COLO829 (cell line): Measurements from ENCODE around the gene PATJ.
A peak's percentile ranks its signal among the peaks of the same experiment; 100 is the strongest.
"Not testable (repeated sequence)": the region's sequence is repeated elsewhere in the genome, so short reads cannot be mapped to it uniquely, and the experiment has no call there.

ENCODE experiments used
- DNase-seq: peaks from one replicate; pipeline ENCODE4 v3.0.0; 2012; ENCODE audit warnings: low spot score

Gene PATJ

DNA sequence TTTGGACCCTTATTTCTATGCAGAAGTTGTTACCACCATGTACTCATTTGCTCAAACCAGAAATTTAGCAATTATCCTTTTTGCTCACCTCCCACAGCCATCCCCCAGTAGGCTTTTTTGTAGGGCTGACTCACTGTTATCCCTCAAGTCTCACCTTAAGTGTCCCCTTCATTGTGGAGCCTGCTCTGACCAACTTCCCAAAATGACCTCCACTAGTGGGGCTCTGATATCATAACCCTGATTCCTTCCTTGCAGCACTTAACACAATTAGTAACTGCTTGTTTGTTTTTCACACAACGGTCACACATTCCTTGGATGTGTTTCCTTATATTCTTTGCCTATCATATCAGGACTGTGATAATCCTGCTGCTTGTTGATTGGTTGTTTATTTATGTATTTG, 76.7 kb downstream of the PATJ start:
- DNase-seq = no peak

DNA sequence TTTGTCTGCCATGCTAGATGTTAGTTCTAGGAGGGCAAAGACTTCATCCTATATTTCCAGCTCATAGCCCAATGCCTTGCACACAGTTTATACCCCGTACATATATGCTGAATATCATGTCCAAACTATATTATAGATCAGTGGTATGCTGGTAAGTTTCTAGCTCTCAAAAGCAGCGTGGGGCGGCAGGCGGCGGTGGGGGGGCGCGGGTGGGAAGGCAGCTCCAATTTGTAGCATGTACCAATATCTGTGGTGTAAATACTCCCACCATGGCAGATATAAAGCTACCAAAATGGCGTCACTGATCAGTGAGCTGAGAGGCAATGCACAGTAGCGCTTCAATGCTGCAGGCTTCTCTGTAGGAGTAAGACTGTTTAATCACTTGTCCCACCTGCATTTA, 77.1 kb downstream of the PATJ start:
- no peak for DNase-seq

DNA sequence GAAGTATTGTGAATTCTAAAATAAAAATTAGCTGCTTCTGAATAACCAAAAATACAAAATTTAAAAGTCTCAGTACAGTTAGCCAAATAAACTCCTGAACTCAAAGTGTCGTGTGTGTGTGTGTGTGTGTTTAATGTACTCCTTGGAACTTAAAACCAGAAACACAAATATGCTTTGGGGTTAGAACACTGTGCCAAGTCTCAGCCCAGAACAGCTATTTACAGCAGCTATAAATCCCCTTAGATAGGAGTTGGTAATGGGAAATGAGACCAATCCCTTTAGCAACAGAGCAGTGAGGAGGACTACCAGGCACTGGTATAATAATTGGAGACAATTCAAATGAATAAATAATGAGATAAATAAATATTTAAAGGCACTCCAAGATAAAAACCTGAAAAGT, 83.1 kb downstream of the PATJ start:
- no peak for DNase-seq

DNA sequence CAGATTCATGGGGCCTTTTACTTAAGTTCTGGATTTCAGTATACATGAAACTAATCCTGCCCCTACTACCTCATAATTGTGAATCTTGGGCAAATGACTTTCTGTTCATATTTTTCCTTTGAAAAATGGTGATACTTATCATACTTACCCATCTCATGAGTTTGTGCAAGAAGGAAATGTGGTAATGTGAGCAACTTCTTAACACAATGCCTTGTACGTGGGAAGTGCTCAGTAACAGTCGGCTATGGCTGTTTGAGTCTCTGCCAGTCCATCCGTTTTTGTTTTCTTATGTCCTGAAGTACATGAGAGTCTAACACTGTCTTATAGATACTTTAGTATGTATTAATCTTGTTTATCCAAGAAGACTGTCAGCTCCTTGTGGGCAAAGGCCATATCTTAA, 86.5 kb downstream of the PATJ start:
- no peak for DNase-seq

DNA sequence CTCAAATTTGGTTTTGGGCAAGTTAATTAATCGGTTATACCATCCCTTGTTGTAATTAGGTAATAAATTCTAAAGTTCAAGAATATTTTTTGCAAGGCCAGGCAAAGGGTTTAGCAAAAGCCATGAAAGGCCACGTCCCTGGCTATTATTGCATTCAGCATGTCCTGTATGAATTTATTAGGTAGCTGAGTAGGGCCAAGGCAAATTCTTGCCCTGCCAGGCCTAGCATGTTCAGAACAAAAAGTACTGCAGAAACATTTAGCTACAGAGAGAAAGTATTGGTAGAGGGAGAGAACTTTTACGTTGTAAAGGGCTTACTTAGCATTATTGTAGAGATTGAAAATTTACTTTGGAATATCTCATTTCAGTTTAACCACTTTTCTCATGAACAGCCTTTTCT, 94.4 kb downstream of the PATJ start:
- no peak for DNase-seq

DNA sequence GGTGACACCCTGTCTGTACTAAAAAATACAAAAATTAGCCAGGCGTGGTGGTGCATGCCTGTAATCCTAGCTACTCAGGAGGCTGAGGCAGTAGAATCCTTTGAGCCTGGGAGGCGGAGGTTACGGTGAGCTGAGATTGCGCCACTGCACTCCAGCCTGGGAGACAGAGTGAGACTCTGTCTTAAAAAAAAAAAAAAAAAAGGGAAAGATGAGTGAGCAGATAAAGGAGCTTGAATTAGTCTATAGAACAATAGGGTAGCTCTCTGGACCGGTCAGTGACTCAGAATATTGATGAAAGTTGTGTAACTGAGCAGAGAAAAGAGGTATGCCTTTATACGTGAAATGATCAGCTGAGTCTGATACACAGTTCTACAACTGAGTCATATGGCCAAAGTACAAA, 95.3 kb downstream of the PATJ start:
- DNase-seq = not testable (repeated sequence)

DNA sequence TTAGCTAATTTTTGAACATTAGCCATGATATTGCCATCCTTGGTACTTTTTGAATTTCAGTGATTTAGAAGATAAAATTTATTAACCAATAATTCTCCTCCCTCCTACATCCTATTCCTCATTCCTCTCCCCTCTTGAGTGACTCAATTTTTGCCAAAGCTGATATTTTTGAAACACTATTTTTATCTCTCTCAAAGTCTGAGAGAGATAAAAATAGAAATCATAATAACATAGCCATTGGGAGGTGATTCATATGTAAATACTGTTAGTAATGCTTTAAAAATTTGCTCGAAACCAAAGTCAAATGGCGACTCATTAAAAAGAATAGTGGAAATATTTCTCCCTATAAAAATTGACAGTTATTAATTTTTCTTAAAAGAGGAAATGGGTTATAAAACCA, 97.4 kb downstream of the PATJ start:
- DNase-seq = no peak

DNA sequence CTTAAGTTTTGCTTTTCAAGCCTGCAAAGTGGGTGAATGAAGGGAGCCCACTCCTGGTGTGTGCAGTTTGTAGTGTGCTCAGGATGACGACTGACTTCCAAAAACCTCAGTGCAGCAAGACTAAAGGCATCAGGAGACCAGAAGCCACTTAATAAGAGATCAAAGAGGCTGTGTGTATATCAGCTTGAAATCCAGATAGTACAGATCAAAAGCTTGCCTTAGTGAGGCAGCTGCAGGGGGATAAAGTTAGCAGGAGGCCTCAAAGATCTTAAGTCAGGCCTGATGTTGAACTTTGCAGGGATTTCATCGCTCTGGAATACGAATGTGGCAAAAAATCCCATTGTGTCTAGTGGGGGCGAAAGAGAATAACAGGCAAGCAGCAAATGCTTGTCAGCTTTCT, 99.8 kb downstream of the PATJ start:
- no peak for DNase-seq

DNA sequence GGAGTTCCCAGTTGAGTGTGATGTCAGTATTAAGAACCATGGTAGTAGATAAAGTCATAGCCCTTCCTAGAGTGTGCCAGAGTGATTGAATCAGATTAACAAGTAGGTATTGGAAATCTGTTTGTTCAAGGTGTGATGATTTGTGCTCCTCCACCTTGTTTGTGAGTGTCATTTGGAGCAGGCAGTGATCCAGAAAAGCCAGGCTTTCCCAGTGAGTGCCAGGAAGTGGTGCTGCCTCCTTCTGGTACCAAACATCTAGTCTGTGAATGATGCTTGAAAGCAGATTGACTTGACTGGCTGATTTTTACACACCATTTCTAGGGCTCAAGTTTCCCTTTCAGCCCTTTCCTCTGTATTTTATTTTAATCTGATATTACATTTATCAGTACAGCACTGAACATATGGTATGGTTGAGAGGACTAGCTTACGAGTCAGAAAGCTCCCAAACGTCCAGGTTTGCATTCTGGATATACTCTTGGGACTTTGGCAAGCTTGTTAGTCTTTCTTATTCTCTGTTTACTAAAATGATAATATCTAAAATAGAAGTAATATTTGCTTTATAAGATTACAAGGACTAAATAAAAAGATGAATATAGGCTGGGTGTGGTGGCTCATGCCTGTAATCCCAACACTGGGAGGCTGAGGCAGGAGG, 100.7 kb downstream of the PATJ start:
- no peak for DNase-seq

DNA sequence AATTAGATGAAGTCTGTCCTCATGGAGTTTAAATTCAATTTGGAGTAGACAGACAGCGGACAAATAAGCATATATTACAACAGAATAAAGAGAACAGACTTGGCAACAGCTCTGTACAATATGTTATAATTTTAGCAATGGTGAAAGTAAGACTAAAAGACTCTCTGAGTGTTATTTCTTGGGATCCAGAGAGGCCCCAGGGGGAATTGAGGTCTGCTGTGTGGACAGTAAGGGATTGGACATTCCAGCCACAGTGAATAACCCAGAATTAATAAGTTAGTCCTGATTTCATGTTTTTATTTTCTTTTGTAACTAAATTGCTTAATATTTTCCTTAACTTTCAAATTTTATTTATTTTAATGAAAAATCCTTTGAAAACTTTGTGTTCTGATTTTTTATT, 101.7 kb downstream of the PATJ start:
- no peak for DNase-seq

DNA sequence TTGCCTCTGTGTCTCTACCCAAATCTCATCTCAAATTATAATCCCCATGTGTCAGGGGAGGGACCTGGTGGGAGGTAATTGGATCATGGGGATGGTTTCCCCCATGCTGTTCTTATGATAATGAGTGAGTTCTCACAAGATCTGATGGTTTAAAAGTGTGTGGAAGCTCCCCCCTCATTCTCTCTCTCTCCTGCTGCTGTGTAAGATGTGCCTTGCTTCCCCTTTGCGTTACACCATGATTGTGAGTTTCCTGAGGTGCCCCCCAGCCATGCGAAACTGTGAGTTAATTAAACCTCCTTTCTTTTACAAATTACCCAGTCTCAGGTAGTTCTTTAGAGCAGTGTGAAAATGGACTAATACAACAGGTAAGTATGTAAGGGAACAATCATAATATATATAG, 102.4 kb downstream of the PATJ start:
- DNase-seq = not testable (repeated sequence)

DNA sequence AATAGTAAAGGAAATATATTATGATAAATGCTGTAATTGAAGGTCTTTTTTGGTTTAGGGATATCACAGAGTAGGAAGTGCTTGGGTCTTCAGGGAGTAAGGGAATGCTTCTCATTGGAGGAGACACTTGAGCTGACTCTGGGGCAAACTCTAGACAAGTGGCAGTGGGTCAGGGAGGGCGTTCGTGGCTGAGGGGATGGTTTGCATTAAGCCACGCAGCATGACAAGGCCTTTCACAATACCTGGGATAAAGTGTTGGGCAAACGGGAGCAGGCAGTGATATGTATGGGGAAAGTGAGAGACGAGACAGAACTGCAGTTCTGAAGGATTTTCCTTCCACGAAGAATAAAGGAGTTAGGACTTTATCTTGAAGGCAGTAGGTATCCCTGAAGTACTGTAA, 109.0 kb downstream of the PATJ start:
- DNase-seq = no peak

DNA sequence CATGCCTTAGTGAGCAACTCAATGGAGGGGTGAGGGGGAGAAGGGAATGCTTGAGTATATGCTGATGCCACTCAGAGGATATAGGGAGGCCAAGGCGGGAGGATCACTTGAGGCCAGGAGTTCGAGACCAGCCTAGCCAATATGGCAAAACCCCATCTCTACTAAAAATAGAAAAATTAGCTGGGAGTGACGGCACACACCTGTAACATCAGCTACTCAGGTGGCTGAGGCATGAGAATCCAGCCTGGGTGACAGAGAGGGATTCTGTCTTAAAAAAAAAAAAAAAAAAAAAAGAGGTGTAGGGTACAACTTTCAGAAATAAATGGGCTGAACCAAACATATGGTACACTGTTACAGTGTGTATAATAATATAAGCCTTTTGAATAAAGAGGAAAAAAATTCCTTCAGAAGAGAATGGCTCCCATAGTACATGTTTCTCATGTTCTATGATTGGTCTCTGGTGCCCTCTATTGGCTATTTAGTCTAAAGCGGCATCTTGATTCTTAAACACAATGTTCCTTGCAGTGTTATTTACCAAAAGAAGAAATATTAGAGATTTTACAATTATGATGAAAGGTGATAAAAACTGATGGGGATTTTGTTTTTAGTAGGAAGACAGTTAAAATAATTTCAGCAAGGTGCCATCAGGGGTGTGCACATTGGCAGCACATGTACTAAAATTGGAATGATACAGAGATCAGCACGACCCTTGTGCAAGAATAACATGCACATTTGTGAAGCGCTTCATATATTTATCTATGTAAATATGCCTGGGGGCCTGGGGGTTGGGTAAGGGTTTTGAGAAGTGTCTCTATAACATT, 109.8 kb downstream of the PATJ start:
- peak; percentile 32 for DNase-seq

DNA sequence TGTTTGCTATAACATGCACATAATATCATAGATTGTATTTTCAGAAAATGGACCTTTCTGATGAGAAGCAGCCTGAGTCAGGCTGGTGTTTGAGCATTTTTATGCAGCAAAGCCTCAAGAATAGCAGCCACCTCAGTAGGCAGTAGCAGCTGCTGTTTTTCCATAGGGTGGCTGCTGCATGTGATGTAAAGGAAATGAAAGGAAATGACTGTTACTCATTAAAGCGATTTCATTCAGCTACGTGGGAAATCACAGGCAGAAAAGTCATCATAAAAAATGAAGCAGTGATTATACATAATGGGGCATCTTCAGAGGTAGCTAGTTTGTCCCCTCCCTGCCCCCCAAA, 110.4 kb downstream of the PATJ start:
- DNase-seq = no peak

DNA sequence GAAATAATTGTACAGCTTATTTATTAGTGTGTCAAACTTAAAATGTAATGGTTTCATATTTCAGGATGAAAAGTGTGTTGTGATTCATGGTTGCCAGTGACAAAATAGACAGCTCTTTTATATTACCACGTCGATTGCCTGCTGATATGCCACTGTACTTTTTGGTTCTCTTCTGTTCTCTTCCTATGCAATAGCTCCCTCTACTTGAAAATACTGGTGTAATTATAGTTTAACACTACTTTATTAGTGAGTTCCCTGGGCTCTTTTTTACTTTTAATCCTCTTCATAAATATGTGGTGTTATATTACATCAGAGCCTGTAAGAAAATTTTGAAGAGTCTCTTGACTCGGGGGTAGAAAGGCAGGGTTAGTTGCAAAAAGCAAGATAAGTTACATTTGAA, 111.3 kb downstream of the PATJ start:
- DNase-seq = peak; percentile 47

DNA sequence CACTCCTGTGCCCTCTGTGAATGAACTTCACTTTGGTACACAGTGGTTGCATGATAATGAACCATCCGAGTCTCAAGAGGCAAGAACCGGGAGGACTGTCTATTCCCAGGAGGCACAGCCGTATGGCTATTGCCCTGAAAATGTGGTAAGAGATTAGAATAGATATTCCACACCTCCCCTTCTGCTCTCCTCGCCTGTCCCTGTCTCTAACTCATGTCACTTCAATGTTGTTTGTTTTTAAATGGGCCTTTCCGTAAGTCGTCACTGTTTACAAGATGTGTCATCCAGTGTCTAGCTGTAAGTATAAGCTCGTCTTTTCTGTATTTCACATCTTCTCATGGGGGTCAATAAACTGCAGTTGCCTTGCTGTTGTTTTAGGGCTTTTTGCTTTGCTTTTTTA, 122.2 kb downstream of the PATJ start:
- no peak for DNase-seq

DNA sequence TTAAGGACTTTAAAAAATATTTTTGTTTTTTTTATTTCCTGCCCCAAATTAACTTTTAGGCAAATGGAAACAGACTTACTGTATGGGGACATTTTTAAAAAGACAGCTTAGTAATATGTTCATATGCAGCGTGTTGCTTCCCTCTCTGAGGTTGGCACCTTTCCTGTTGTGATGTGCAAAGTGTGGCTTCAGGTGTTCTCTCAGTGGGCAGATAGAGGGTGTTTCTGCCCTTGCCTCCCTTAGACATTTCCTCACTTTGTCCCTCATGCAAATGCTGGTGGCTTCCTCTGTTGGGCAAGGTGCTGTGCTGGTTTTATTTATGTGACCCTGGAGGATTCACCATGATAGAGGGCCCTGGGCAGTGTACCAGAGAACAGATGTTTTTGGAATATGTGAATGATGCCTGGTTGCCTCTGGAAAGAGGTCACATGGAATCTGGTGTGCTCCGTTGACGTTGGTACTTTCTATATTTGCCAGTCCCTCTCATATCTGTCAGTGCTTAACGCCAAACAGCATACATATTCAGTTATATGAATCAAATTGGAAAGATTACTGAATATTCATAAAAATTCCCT, 123.5 kb downstream of the PATJ start:
- no peak for DNase-seq

DNA sequence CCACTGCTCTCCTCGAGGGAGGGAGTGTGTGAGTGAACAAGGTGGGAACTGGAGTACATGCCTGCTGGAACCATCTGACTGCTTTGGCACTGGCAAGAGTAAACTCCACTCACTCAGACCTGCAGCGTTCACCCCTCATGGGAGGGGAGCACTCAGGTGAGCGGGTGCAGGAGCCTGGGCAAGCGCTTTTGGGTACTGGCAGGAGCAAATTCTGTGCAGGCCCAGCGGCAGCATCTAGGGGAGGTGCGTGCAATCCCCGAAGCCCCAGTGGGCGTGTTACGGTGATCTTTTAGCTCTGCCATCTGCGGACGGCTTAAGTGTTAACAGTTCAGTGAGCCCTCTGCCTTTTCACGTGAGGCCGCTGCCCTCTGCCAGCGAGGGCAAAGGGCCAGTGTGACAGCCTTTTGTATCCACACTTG, 127.4 kb downstream of the PATJ start:
- no peak for DNase-seq

DNA sequence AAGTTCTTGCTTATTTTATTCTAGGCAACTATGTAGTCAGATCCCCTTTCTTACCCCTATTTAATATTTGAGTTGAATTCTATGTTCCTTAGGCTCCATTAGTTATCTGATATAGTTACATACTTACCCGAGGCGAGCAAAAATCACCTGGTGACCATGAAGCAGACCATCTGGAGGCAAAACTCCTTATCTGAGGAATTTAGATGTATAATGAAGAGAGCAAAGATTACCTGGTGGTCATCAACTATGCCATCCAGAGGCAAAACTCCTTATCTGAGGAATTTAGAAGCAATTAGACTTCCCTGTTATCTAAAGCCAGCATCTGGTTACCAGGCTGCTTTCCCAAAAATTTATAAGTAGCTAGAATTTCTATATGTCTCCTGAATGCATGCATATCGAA, 129.9 kb downstream of the PATJ start:
- DNase-seq = no peak

DNA sequence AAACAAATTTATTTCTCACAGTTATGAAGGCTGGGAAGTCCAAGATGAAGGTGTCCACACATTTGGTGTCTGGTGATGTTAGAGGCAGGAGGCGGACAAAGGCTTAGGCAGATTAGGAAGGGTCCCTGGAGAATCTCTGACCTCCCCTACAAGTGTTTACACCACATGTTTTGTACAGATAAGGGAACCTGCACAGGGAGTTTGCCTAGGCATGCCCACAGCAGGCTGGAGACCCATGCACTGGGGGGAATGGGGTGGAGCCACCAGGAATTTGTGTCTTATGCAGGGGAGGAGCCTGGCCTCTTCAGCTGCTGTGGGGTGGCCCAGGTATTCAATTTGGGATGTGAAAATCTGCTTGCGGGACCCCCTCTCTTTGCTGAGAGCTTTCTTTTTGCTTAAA, 131.3 kb downstream of the PATJ start:
- DNase-seq = no peak

DNA sequence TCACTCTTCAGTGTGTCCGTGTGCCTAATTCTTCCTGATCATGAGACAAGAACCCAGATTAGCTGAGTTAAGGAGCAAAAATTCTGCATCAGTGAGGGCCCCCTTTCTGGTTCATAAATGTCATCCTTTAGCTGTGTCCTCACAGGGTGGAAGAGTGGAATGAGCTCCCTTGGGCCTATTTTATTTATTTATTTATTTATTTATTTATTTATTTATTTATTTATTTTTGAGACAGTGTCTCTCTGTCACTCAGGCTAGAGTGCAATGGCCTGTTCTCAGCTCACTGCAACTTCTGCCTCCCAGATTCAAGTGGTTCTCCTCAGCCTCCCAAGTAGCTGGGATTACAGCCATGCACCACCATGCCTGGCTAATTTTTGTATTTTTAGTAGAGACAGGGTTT, 131.7 kb downstream of the PATJ start:
- DNase-seq = no peak

DNA sequence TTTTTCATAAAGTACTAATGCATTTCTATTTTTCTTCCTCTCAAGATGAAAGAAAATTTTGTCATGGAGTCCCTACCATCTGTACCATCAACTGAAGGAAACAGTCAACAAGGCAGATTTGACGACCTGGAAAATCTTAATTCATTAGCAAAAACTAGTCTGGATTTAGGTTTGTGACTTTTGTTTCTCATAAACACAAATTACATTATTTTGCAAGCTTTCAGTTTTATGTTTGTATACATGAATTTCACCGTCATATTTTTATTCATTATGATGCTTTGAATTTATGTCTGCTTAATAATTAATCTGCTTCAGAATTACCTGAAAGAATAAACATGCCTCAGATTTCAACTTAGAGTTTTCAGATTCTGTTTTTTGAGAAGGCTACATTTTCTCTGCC, 132.9 kb downstream of the PATJ start:
- no peak for DNase-seq

DNA sequence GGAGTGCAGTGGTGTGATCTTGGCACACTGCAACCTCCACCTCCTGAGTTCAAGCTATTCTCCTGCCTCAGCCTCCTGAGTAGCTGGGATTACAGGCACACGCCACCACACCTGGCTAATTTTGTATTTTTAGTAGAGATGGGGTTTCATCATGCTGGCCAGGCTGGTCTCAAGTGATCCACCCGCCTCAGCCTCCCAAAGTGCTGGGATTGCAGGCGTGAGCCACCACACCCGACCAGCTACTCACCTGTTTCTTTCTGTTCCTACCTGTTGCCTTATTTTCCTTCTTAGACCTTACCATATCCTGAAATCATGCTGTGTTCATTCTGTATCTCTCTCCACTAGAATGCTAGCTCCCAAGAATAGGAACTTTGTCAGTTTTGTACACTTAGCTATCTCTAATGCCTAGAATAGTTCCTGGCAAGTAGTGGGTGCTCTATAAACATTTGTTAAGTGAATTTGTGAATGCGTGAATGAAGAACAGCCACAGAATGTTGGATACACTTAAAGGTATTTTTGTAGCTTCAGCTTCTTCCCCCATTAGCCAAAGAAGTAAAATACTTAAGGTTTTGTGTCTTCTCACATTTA, 137.7 kb downstream of the PATJ start:
- DNase-seq = not testable (repeated sequence)
